Karpas-422 (cell line): ENCODE results near the gene MUC5B. TPM values are rescaled to one million over a fixed set of nuclear protein-coding genes. Genes with fewer than 3 reads are reported as not detected.
"Not testable (repeated sequence)": the region's sequence is repeated elsewhere in the genome, so short reads cannot be mapped to it uniquely, and the experiment has no call there.

Source experiments
- DNase-seq: peaks from one replicate; pipeline ENCODE4 v3.0.0-alpha.2; 2015
- H2AFZ ChIP-seq: fragments of 200-600 bp; sonication (generic); 2 replicates; pipeline ENCODE4 v1.6.1; 2014; ENCODE audit warnings: antibody characterized with exemption, low read length, mixed read lengths
- H3K27ac ChIP-seq: fragments of 200-600 bp; sonication (generic); 2 replicates; pipeline ENCODE4 v1.5.1; 2014; ENCODE audit warnings: mild to moderate bottlenecking, low read length, moderate library complexity
- H3K27me3 ChIP-seq: fragments of 200-600 bp; sonication (generic); 2 replicates; pipeline ENCODE4 v1.6.1; 2014; ENCODE audit warnings: low read length, mixed read lengths
- H3K36me3 ChIP-seq: fragments of 200-600 bp; sonication (generic); 2 replicates; pipeline ENCODE4 v1.6.1; 2014; ENCODE audit warnings: low read length, mixed read lengths; ENCODE audit not compliant: insufficient read depth
- H3K4me1 ChIP-seq: fragments of 200-600 bp; sonication (generic); 2 replicates; pipeline ENCODE4 v1.6.1; 2014; ENCODE audit warnings: mild to moderate bottlenecking, low read length, mixed read lengths
- H3K4me2 ChIP-seq: fragments of 200-600 bp; sonication (generic); 2 replicates; pipeline ENCODE4 v1.6.1; 2014; ENCODE audit warnings: low read length, low read depth, mild to moderate bottlenecking; ENCODE audit not compliant: poor library complexity, severe bottlenecking
- H3K4me3 ChIP-seq: fragments of 200-600 bp; sonication (generic); 2 replicates; pipeline ENCODE4 v1.5.1; 2014; ENCODE audit warnings: mild to moderate bottlenecking, antibody characterized with exemption, low read length, mixed read lengths
- H3K79me2 ChIP-seq: fragments of 200-600 bp; sonication (generic); 2 replicates; pipeline ENCODE4 v1.6.1; 2014; ENCODE audit warnings: mild to moderate bottlenecking, low read length, mixed read lengths
- H3K9ac ChIP-seq: fragments of 200-600 bp; sonication (generic); 2 replicates; pipeline ENCODE4 v1.6.0; 2014; ENCODE audit warnings: low read length
- H3K9me2 ChIP-seq: fragments of 200-600 bp; sonication (generic), shearing (Covaris generic); replicated peaks from 2 replicates; pipeline ENCODE4 v1.6.0; 2014; ENCODE audit warnings: mild to moderate bottlenecking, low read length, moderate library complexity; ENCODE audit not compliant: insufficient read depth
- H3K9me3 ChIP-seq: fragments of 300-700, 200-600 bp; sonication (generic); 2 replicates; pipeline ENCODE4 v1.6.1; 2014; ENCODE audit warnings: low read length, mixed read lengths
- H4K20me1 ChIP-seq: fragments of 200-600 bp; sonication (generic); 2 replicates; pipeline ENCODE4 v1.6.1; 2014; ENCODE audit warnings: mild to moderate bottlenecking, antibody characterized with exemption, low read length, low read depth; ENCODE audit not compliant: insufficient read depth
- total RNA-seq: library from RNA; depleted of rRNA; stranded (reverse); fragments of >200 nt; shearing (Covaris generic); gene quantifications from 2 replicates; pipeline ENCODE4 v1.2.3, GENCODE V29; 2014; ENCODE audit warnings: low replicate concordance

The MUC5B gene
- total RNA-seq, 1 experiment from 2014 or later, result 0.04 TPM

- no peaks in the 10 kb centered on the region for H3K27me3 ChIP-seq
- no peaks in the 10 kb centered on the region for H3K79me2 ChIP-seq
- no peaks in the 10 kb centered on the region for H3K36me3 ChIP-seq
- H3K27ac ChIP-seq, result no peak overlapping the region
- no peaks in the 10 kb centered on the region for H3K9me2 ChIP-seq
- no peak overlapping the region for H3K4me2 ChIP-seq
- no peak for DNase-seq
- H3K9ac ChIP-seq, result no peak overlapping the region
- H4K20me1 ChIP-seq, result no peaks in the 10 kb centered on the region
- H3K9me3 ChIP-seq, result no peaks in the 10 kb centered on the region
- no peak overlapping the region for H3K4me3 ChIP-seq
- no peak overlapping the region for H2AFZ ChIP-seq
- no peaks in the 10 kb centered on the region for H3K4me1 ChIP-seq
These were observed 11.0 kb upstream of the MUC5B start for GRCh38 chr11:1211838-1212237.

GRCh38 chr11:1215826-1216225 lies 7.0 kb upstream of the MUC5B start:
- not testable (repeated sequence) for H2AFZ ChIP-seq, H3K27me3 ChIP-seq, H3K36me3 ChIP-seq, H3K9me3 ChIP-seq, H4K20me1 ChIP-seq, H3K9me2 ChIP-seq, H3K27ac ChIP-seq, H3K9ac ChIP-seq, H3K79me2 ChIP-seq, H3K4me2 ChIP-seq, H3K4me1 ChIP-seq, H3K4me3 ChIP-seq, DNase-seq

GRCh38 chr11:1217151-1217550 lies 5.7 kb upstream of the MUC5B start:
- no peaks in the 10 kb centered on the region for H3K9me2 ChIP-seq
- no peaks in the 10 kb centered on the region for H4K20me1 ChIP-seq
- no peak overlapping the region for H3K4me2 ChIP-seq
- no peaks in the 10 kb centered on the region for H3K4me1 ChIP-seq
- H3K27ac ChIP-seq, result no peak overlapping the region
- no peak for DNase-seq
- no peak overlapping the region for H3K9ac ChIP-seq
- no peaks in the 10 kb centered on the region for H3K79me2 ChIP-seq
- H3K9me3 ChIP-seq, result no peaks in the 10 kb centered on the region
- no peak overlapping the region for H3K4me3 ChIP-seq
- no peaks in the 10 kb centered on the region for H3K27me3 ChIP-seq
- H3K36me3 ChIP-seq, result no peaks in the 10 kb centered on the region
- H2AFZ ChIP-seq, result no peak overlapping the region

GRCh38 chr11:1218256-1218787 lies 4.5 kb upstream of the MUC5B start:
- Histone ChIP-seq H4K20me1 (no peaks in the 10 kb centered on the region), H3K27me3 (no peaks in the 10 kb centered on the region), H3K9me2 (no peaks in the 10 kb centered on the region), H3K79me2 (no peaks in the 10 kb centered on the region), H2AFZ (no peak overlapping the region), H3K4me1 (no peaks in the 10 kb centered on the region), H3K9ac (no peak overlapping the region), H3K4me2 (no peak overlapping the region), H3K4me3 (no peak overlapping the region), H3K36me3 (no peaks in the 10 kb centered on the region), H3K9me3 (no peaks in the 10 kb centered on the region), H3K27ac (no peak overlapping the region)
- no peak for DNase-seq

- H2AFZ ChIP-seq, result no peak overlapping the region
- H4K20me1 ChIP-seq, result no peaks in the 10 kb centered on the region
- no peak overlapping the region for H3K4me2 ChIP-seq
- H3K27me3 ChIP-seq, result no peaks in the 10 kb centered on the region
- no peak overlapping the region for H3K9ac ChIP-seq
- no peak overlapping the region for H3K27ac ChIP-seq
- H3K4me3 ChIP-seq, result no peak overlapping the region
- no peaks in the 10 kb centered on the region for H3K36me3 ChIP-seq
- H3K79me2 ChIP-seq, result no peaks in the 10 kb centered on the region
- H3K9me2 ChIP-seq, result no peaks in the 10 kb centered on the region
- DNase-seq, result no peak
- H3K4me1 ChIP-seq, result no peaks in the 10 kb centered on the region
- H3K9me3 ChIP-seq, result no peaks in the 10 kb centered on the region
These were observed 3.9 kb upstream of the MUC5B start for GRCh38 chr11:1218788-1219445.

GRCh38 chr11:1219446-1219833 lies 3.4 kb upstream of the MUC5B start:
- Histone ChIP-seq H3K79me2 (no peaks in the 10 kb centered on the region), H3K4me2 (no peak overlapping the region), H3K9me3 (no peaks in the 10 kb centered on the region), H3K4me3 (no peak overlapping the region), H3K9ac (no peak overlapping the region), H3K27me3 (no peaks in the 10 kb centered on the region), H3K36me3 (no peaks in the 10 kb centered on the region), H2AFZ (no peak overlapping the region), H3K9me2 (no peaks in the 10 kb centered on the region), H4K20me1 (no peaks in the 10 kb centered on the region), H3K4me1 (no peaks in the 10 kb centered on the region), H3K27ac (no peak overlapping the region)
- DNase-seq, result no peak

- Histone ChIP-seq H3K4me3 (no peak overlapping the region), H3K4me2 (no peak overlapping the region)
- DNase-seq, result no peak
These were observed 2.7 kb upstream of the MUC5B start for GRCh38 chr11:1219834-1220815.

GRCh38 chr11:1220941-1221721 lies 1.7 kb upstream of the MUC5B start:
- Histone ChIP-seq H2AFZ (no peak overlapping the region), H3K9ac (no peak overlapping the region), H3K9me2 (no peaks in the 10 kb centered on the region), H3K27ac (no peak overlapping the region), H3K4me3 (no peak overlapping the region), H4K20me1 (no peaks in the 10 kb centered on the region), H3K79me2 (no peaks in the 10 kb centered on the region), H3K27me3 (no peaks in the 10 kb centered on the region), H3K9me3 (no peaks in the 10 kb centered on the region), H3K4me2 (no peak overlapping the region), H3K4me1 (no peaks in the 10 kb centered on the region), H3K36me3 (no peaks in the 10 kb centered on the region)
- no peak for DNase-seq

More at GRCh38 chr11:1219834-1220815, 2.7 kb upstream of the MUC5B start:
- Histone ChIP-seq H3K9me3 (no peaks in the 10 kb centered on the region), H3K27me3 (no peaks in the 10 kb centered on the region), H3K9ac (no peak overlapping the region), H3K27ac (no peak overlapping the region), H3K79me2 (no peaks in the 10 kb centered on the region), H4K20me1 (no peaks in the 10 kb centered on the region), H3K36me3 (no peaks in the 10 kb centered on the region), H2AFZ (no peak overlapping the region), H3K9me2 (no peaks in the 10 kb centered on the region), H3K4me1 (no peaks in the 10 kb centered on the region)
